Cardiac muscle cell (in vitro differentiated cells and primary cell): Measurements from ENCODE around the gene HOXD12. TPM values are rescaled to one million over a fixed set of nuclear protein-coding genes. Genes with fewer than 3 reads are reported as not detected.

Source experiments
- DNase-seq, 2 donors: peaks; one replicate each; pipeline versions ENCODE4 v3.0.0 to v3.0.0-alpha.2; 2010 to 2017; ENCODE audit warnings: low read depth in 1 of 2, low spot score in 1 of 2
- H3K27ac ChIP-seq: fragments of 200-600 bp; sonication (generic); 2 replicates; pipeline ENCODE4 v1.5.1; 2016
- H3K27me3 ChIP-seq: fragments of 200-600 bp; sonication (generic); 2 replicates; pipeline ENCODE4 v1.6.0; 2016; ENCODE audit warnings: control low read depth
- H3K36me3 ChIP-seq: fragments of 200-600 bp; sonication (generic); 2 replicates; pipeline ENCODE4 v1.5.1; 2016; ENCODE audit warnings: control low read depth
- H3K4me1 ChIP-seq: fragments of 200-600 bp; sonication (generic); 2 replicates; pipeline ENCODE4 v1.8.1; 2017; ENCODE audit warnings: low read depth, mild to moderate bottlenecking, mixed run types
- H3K4me3 ChIP-seq: fragments of 200-600 bp; sonication (generic); 2 replicates; pipeline ENCODE4 v1.5.1; 2016; ENCODE audit warnings: mild to moderate bottlenecking
- H3K9me3 ChIP-seq: fragments of 200-600 bp; sonication (generic); 2 replicates; pipeline ENCODE4 v1.5.1; 2017; ENCODE audit warnings: low read depth, mild to moderate bottlenecking, control low read depth
- polyA plus RNA-seq: library from polyadenylated mRNA; unstranded; fragments of >200 nt; fragmentation: Nextera tagmentation; extraction: Ambion mirVana; gene quantifications from 2 replicates; pipeline ENCODE4 v1.2.1, GENCODE V29; 2016
- total RNA-seq: library from RNA; depleted of rRNA; stranded (reverse); fragments of >200 nt; gene quantifications from 2 replicates; pipeline ENCODE4 v1.2.3, GENCODE V29; 2016
- TF ChIP-seq, protein P1 (sequence below): IDR thresholded peaks from 2 replicates; pipeline ENCODE4 v1.5.1; 2012; ENCODE audit warnings: low read depth, mild to moderate bottlenecking, low read length

The HOXD12 gene
- total and polyA plus RNA-seq, 2 experiments from 2014 or later, result not detected

GRCh38 chr2:176124947-176125771 is 25.6 kb downstream of the HOXD12 start:
- no peak overlapping the region for H3K4me3 ChIP-seq
- DNase-seq, result no peak
- H3K27me3 ChIP-seq, result peaks cover 100% of the 10 kb centered on the region
- H3K36me3 ChIP-seq, result no peaks in the 10 kb centered on the region
- H3K27ac ChIP-seq, result no peak overlapping the region
- H3K9me3 ChIP-seq, result no peaks in the 10 kb centered on the region
- H3K4me1 ChIP-seq, result no peaks in the 10 kb centered on the region
- TF ChIP-seq, protein P1, sequence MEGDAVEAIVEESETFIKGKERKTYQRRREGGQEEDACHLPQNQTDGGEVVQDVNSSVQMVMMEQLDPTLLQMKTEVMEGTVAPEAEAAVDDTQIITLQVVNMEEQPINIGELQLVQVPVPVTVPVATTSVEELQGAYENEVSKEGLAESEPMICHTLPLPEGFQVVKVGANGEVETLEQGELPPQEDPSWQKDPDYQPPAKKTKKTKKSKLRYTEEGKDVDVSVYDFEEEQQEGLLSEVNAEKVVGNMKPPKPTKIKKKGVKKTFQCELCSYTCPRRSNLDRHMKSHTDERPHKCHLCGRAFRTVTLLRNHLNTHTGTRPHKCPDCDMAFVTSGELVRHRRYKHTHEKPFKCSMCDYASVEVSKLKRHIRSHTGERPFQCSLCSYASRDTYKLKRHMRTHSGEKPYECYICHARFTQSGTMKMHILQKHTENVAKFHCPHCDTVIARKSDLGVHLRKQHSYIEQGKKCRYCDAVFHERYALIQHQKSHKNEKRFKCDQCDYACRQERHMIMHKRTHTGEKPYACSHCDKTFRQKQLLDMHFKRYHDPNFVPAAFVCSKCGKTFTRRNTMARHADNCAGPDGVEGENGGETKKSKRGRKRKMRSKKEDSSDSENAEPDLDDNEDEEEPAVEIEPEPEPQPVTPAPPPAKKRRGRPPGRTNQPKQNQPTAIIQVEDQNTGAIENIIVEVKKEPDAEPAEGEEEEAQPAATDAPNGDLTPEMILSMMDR, result no peak

- H3K27me3 ChIP-seq, result peaks cover 100% of the 10 kb centered on the region
- no peak overlapping the region for H3K27ac ChIP-seq
- H3K36me3 ChIP-seq, result no peaks in the 10 kb centered on the region
- no peak for DNase-seq
- TF ChIP-seq, protein P1, result no peak
- no peaks in the 10 kb centered on the region for H3K4me1 ChIP-seq
- no peak overlapping the region for H3K4me3 ChIP-seq
- no peaks in the 10 kb centered on the region for H3K9me3 ChIP-seq
Measured at GRCh38 chr2:176125772-176126054, 26.1 kb downstream of the HOXD12 start.

GRCh38 chr2:176126929-176127773 is 27.6 kb downstream of the HOXD12 start:
- no peaks in the 10 kb centered on the region for H3K9me3 ChIP-seq
- TF ChIP-seq, protein P1, result peak; percentile 70
- no peaks in the 10 kb centered on the region for H3K36me3 ChIP-seq
- no peaks in the 10 kb centered on the region for H3K4me1 ChIP-seq
- H3K4me3 ChIP-seq, result no peak overlapping the region
- H3K27ac ChIP-seq, result no peak overlapping the region
- H3K27me3 ChIP-seq, result peaks cover 100% of the 10 kb centered on the region
- peak; percentile 72 to 82 for DNase-seq

GRCh38 chr2:176127774-176128072 is 28.1 kb downstream of the HOXD12 start:
- Histone ChIP-seq H3K4me3 (no peak overlapping the region), H3K9me3 (no peaks in the 10 kb centered on the region), H3K36me3 (no peaks in the 10 kb centered on the region), H3K4me1 (no peaks in the 10 kb centered on the region), H3K27ac (no peak overlapping the region), H3K27me3 (peaks cover 100% of the 10 kb centered on the region)
- no peak for DNase-seq
- TF ChIP-seq, protein P1, result no peak

- TF ChIP-seq, protein P1, result no peak
- Histone ChIP-seq H3K36me3 (no peaks in the 10 kb centered on the region), H3K4me1 (no peaks in the 10 kb centered on the region), H3K9me3 (no peaks in the 10 kb centered on the region), H3K27ac (no peak overlapping the region), H3K4me3 (no peak overlapping the region), H3K27me3 (peaks cover 100% of the 10 kb centered on the region)
- no peak for DNase-seq
Measured at GRCh38 chr2:176128172-176128981, 28.8 kb downstream of the HOXD12 start.
